Upper lobe of left lung (tissue), 6 donors: ENCODE measurements around the gene AP1S3. TPM values are rescaled to one million over a fixed set of nuclear protein-coding genes. Genes with fewer than 3 reads are reported as not detected.

Experiments used
- ATAC-seq, 2 donors: fragments of 200-7000 bp; cut with Tn5 transposase; one replicate each; pipeline ENCODE4 v1.9.1; 2022; ENCODE audit warnings: mild to moderate bottlenecking in 2 of 2, moderate library complexity in 2 of 2; ENCODE audit not compliant: low FRiP score in 2 of 2
- DNase-seq, 2 donors: peaks; one replicate each; pipeline ENCODE4 v3.0.0-alpha.2; 2019 to 2020
- H3K27ac ChIP-seq, 4 donors: fragments of 200-600 bp; sonication (generic); one replicate each; pipeline ENCODE4 v1.5.1; 2016 to 2019
- H3K27me3 ChIP-seq, 4 donors: fragments of 200-600 bp; sonication (generic); one replicate each; pipeline ENCODE4 v1.5.1; 2017 to 2019
- H3K36me3 ChIP-seq, 4 donors: fragments of 200-600 bp; sonication (generic); one replicate each; pipeline ENCODE4 v1.5.1; 2016 to 2019
- H3K4me1 ChIP-seq, 4 donors: fragments of 200-600 bp; sonication (generic); one replicate each; pipeline ENCODE4 v1.5.1; 2018 to 2019
- H3K4me3 ChIP-seq, 4 donors: fragments of 200-600 bp; sonication (generic); one replicate each; pipeline ENCODE4 v1.5.1; 2017 to 2019; ENCODE audit warnings: mild to moderate bottlenecking in 2 of 4, moderate library complexity in 1 of 4
- H3K9me3 ChIP-seq, 4 donors: fragments of 200-600 bp; sonication (generic); one replicate each; pipeline ENCODE4 v1.5.1; 2018 to 2019
- CTCF ChIP-seq, 6 experiments: fragments of 450-650 bp in 4 of 6; fragments of 200-600 bp in 2 of 6; sonication (generic) in 2 of 6; IDR thresholded peaks; one replicate each; pipeline ENCODE4 v1.5.1; 2016 to 2019; ENCODE audit warnings: antibody characterized with exemption in 6 of 6
- EP300 ChIP-seq, 4 donors: sonication (generic); formaldehyde crosslinking; IDR thresholded peaks; one replicate each; pipeline ENCODE4 v1.5.1; 2017; ENCODE audit warnings: antibody characterized with exemption in 4 of 4, control low read depth in 2 of 4
- POLR2A ChIP-seq, 4 donors: fragments of 450-650 bp; IDR thresholded peaks; one replicate each; pipeline ENCODE4 v1.5.1; 2016 to 2017; ENCODE audit warnings: antibody characterized with exemption in 4 of 4, mild to moderate bottlenecking in 2 of 4
- POLR2AphosphoS5 ChIP-seq, 2 donors: sonication (generic); formaldehyde crosslinking; IDR thresholded peaks; one replicate each; pipeline ENCODE4 v1.5.1; 2017; ENCODE audit warnings: antibody characterized with exemption in 2 of 2
- WGBS, 2 donors: methylation state at CpG; one replicate each; pipeline ENCODE4 v1.1.5; 2017 to 2018; 5-methylcytosine and 5-hydroxymethylcytosine counted together
- total RNA-seq, 6 donors: library from RNA; depleted of rRNA in 4 of 6; stranded (reverse); fragments of >200 nt in 4 of 6; gene quantifications; one replicate each; pipeline versions ENCODE4 v1.1.0 to v1.2.1, GENCODE V29; 2016 to 2021
- donor health status: DM: no; HTN: no; CAD: no; lungs with moderate emphysema.
- donor health status: DM: no; HTN: yes; CAD: no; lungs with severe emphysema.

Gene AP1S3
- total RNA-seq, 6 donors from 2014 or later: 2.1 to 23.2 (median 11.5) TPM

GRCh38 chr2:223712642-223713041 lies 124.7 kb downstream of the AP1S3 start:
- Histone ChIP-seq H3K4me1 (no peaks in the 10 kb centered on the region), H3K36me3 (no peaks in the 10 kb centered on the region), H3K27me3 (no peaks in the 10 kb centered on the region), H3K9me3 (peaks cover 0 to 6% (median 2%) of the 10 kb centered on the region in 4 donors), H3K4me3 (no peak overlapping the region), H3K27ac (no peak overlapping the region)
- TF ChIP-seq POLR2A (IDR thresholded peaks at IDR 0.05) (no peak), EP300 (IDR thresholded peaks at IDR 0.05) (no peak), POLR2AphosphoS5 (IDR thresholded peaks at IDR 0.05) (no peak), CTCF (IDR thresholded peaks at IDR 0.05) (no peak)
- no peak for DNase-seq
- ATAC-seq: no peak

- Histone ChIP-seq H3K4me1 (no peaks in the 10 kb centered on the region), H3K27me3 (no peaks in the 10 kb centered on the region), H3K36me3 (no peaks in the 10 kb centered on the region), H3K9me3 (peaks cover 0 to 5% (median 2%) of the 10 kb centered on the region in 4 donors), H3K27ac (no peak overlapping the region), H3K4me3 (no peak overlapping the region)
- ATAC-seq: no peak
- TF ChIP-seq POLR2A (IDR thresholded peaks at IDR 0.05) (no peak), CTCF (IDR thresholded peaks at IDR 0.05) (no peak), POLR2AphosphoS5 (IDR thresholded peaks at IDR 0.05) (no peak), EP300 (IDR thresholded peaks at IDR 0.05) (no peak)
- WGBS, 2 donors: 91 to 93% methylated on average over 8 of the region's 8 CpGs
- DNase-seq: no peak
Measured at GRCh38 chr2:223711596-223712326, 125.6 kb downstream of the AP1S3 start.

Other genes starting within 250 kb of the AP1S3 start
- gene SCG2, start 235.2 kb downstream of the AP1S3 start, total RNA-seq: under 1 TPM in 5 of 6 donors, not detected in 1; 0.15 to 0.79 (median 0.44) TPM
- gene WDFY1, start 107.8 kb upstream of the AP1S3 start, total RNA-seq: 10 to 100 TPM; 32.6 to 90.1 (median 41.2) TPM
- gene MRPL44, start 119.9 kb upstream of the AP1S3 start, total RNA-seq: 10 to 100 TPM in 5 of 6 donors, 1 to 10 TPM in 1; 7.9 to 24.4 (median 22.5) TPM
- 10 to 100 TPM in 1 of 6 donors, 1 to 10 TPM in 5; 1.0 to 11.7 (median 3.3) TPM for gene SERPINE2, start 201.7 kb upstream of the AP1S3 start, total RNA-seq